Loucy (cell line): Measurements from ENCODE around the gene OR10H5.

Experiments
- H2AFZ ChIP-seq: fragments of 200-600 bp; sonication (generic); 2 replicates; pipeline ENCODE4 v1.6.0; 2016; ENCODE audit warnings: antibody characterized with exemption, mild to moderate bottlenecking, low read length, moderate library complexity
- H3F3A ChIP-seq: fragments of 200-600 bp; 2 replicates; pipeline ENCODE4 v1.6.0; 2016; ENCODE audit warnings: antibody characterized with exemption, low read depth, mild to moderate bottlenecking
- H3K27me3 ChIP-seq: fragments of 200-600 bp; sonication (generic); 2 replicates; pipeline ENCODE4 v1.6.1; 2014; ENCODE audit warnings: low read length, mild to moderate bottlenecking; ENCODE audit not compliant: insufficient read depth, poor library complexity, severe bottlenecking
- H3K36me3 ChIP-seq: fragments of 200-600 bp; sonication (generic); 2 replicates; pipeline ENCODE4 v1.6.1; 2016; ENCODE audit warnings: low read length; ENCODE audit not compliant: insufficient read depth
- H3K4me1 ChIP-seq: fragments of 200-600 bp; sonication (generic); 2 replicates; pipeline ENCODE4 v1.5.1; 2014; ENCODE audit warnings: low read length, mild to moderate bottlenecking; ENCODE audit not compliant: insufficient read depth, poor library complexity, severe bottlenecking
- H3K4me2 ChIP-seq: fragments of 200-600 bp; sonication (generic); 2 replicates; pipeline ENCODE4 v1.6.0; 2014; ENCODE audit warnings: antibody characterized with exemption, low read length, low read depth, mild to moderate bottlenecking; ENCODE audit not compliant: poor library complexity, severe bottlenecking
- H3K4me3 ChIP-seq: fragments of 200-600 bp; sonication (generic); 2 replicates; pipeline ENCODE4 v1.5.1; 2014; ENCODE audit warnings: low read length, mild to moderate bottlenecking, mixed read lengths; ENCODE audit not compliant: poor library complexity, severe bottlenecking
- H3K79me2 ChIP-seq: fragments of 200-600 bp; sonication (generic); 2 replicates; pipeline ENCODE4 v1.6.1; 2014; ENCODE audit warnings: low read length; ENCODE audit not compliant: insufficient read depth
- H3K9ac ChIP-seq: fragments of 200-600 bp; sonication (generic); 2 replicates; pipeline ENCODE4 v1.6.0; 2014; ENCODE audit warnings: mild to moderate bottlenecking, low read depth, low read length, moderate library complexity; ENCODE audit not compliant: poor library complexity, severe bottlenecking
- H3K9me2 ChIP-seq: fragments of 200-600 bp; sonication (generic); replicated peaks from 2 replicates; pipeline ENCODE4 v1.6.1; 2016; ENCODE audit warnings: low read depth, low read length, mixed read lengths
- H3K9me3 ChIP-seq: fragments of 200-600 bp; sonication (generic); 2 replicates; pipeline ENCODE4 v1.6.1; 2014; ENCODE audit warnings: mild to moderate bottlenecking, antibody characterized with exemption, low read length, low read depth; ENCODE audit not compliant: insufficient read depth
- H4K20me1 ChIP-seq: fragments of 200-600 bp; sonication (generic); 2 replicates; pipeline ENCODE4 v1.6.0; 2014; ENCODE audit warnings: antibody characterized with exemption, low read length, mild to moderate bottlenecking; ENCODE audit not compliant: insufficient read depth, poor library complexity, severe bottlenecking
- EZH2phosphoT487 ChIP-seq: fragments of 200-600 bp; IDR thresholded peaks from 2 replicates; pipeline ENCODE4 v1.6.1; 2018; ENCODE audit warnings: antibody characterized with exemption, mild to moderate bottlenecking, moderate library complexity, borderline replicate concordance
- TF ChIP-seq, protein P1 (sequence below): fragments of 200-600 bp; sonication (generic); conservative IDR thresholded peaks from 2 replicates; pipeline ENCODE4 v1.5.1; 2014; ENCODE audit warnings: mild to moderate bottlenecking, antibody characterized with exemption, low read length

Gene OR10H5

DNA sequence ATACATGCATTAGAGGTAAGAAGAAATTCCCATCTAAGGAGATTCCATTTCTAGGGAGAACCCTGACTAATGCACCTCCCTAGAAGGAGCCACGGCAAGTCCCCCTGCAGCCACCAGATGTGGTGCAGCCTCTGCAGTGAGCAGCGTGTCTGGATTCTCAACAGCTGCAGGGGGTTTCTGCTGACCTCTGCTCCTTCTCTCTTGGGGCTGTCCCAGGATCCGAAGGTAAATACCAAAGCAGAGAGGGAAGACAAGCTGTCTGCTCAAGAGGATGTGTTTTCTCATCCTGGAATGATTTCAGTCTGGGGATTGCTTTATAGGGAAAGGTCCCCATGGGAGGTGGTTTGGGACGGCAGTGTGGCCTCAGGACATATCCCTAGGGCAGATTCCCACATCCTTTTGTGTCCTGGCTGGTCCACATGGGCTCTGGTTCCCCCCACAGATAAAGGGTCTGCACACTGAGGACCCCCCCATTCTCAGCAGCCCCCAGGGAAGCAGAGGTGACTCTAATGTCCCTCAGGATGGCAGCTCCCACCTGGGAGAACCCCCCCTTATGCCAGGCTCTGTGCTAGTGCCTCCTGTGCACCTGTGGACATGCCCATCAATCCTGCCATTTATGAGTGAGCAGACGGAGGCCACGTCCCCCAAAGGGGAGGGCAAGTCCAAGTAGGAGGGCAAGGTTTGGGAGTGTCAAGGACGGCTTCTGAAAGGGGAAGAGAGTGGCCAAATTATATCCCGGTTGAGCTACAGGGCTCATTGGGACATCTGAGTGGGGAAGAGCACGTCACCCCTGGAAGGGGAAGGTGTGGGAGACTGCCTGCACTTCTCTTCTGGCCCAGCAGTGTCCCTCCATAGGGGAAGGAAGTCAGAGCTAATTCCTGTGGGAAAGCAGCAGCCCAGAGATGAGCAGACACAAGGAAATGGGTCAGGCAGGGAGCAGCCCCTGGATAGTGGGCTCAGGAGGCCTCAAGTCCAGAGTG lies 10.2 kb upstream of the OR10H5 start:
- Histone ChIP-seq H3K9ac (no peak overlapping the region), H3K4me2 (no peak overlapping the region), H3K4me1 (no peaks in the 10 kb centered on the region), H3K79me2 (no peaks in the 10 kb centered on the region), H3K9me2 (no peaks in the 10 kb centered on the region), H3F3A (no peaks in the 10 kb centered on the region), H3K4me3 (no peak overlapping the region), H4K20me1 (no peaks in the 10 kb centered on the region), H3K9me3 (no peaks in the 10 kb centered on the region), H3K36me3 (no peaks in the 10 kb centered on the region), H3K27me3 (no peaks in the 10 kb centered on the region), H2AFZ (no peak overlapping the region)
- TF ChIP-seq, protein P1, sequence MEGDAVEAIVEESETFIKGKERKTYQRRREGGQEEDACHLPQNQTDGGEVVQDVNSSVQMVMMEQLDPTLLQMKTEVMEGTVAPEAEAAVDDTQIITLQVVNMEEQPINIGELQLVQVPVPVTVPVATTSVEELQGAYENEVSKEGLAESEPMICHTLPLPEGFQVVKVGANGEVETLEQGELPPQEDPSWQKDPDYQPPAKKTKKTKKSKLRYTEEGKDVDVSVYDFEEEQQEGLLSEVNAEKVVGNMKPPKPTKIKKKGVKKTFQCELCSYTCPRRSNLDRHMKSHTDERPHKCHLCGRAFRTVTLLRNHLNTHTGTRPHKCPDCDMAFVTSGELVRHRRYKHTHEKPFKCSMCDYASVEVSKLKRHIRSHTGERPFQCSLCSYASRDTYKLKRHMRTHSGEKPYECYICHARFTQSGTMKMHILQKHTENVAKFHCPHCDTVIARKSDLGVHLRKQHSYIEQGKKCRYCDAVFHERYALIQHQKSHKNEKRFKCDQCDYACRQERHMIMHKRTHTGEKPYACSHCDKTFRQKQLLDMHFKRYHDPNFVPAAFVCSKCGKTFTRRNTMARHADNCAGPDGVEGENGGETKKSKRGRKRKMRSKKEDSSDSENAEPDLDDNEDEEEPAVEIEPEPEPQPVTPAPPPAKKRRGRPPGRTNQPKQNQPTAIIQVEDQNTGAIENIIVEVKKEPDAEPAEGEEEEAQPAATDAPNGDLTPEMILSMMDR, result no peak
- no peak for TF ChIP-seq EZH2phosphoT487

DNA sequence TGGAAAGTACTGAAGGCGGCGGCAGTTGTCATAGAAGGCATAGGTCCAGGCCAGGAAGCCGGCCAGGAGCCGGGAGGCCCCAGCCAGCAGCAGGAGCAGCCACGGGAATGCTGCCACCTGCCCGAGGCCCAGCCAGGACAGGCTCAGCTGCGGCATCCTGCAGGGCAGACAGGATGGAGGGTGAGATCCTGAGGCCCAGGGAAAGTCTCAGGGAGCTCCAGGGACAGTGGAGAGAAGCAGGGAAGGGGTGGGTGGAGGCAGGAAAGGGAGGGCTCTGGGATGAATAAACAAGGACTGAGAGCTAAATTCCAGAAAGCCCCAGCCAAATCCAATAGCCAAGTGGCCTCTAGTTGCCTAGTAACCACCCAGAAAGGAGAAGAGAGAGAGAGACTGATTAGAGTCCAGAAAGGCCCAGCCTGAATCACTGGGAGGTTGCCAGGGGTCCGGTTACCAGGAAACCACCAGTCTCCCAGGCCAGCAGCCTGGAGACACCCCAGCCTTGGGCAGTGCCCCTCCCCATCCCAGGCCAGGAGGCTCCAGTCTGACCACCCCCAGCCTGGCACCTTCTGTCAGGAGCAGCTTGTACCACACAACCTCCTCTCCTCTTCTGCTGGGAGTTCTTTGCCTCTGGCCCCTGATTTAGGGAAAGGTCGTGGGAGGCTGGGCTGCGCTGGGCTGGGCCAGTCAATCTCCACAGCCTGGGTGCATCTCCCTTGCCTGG lies 7.5 kb upstream of the OR10H5 start:
- H3F3A ChIP-seq, result no peaks in the 10 kb centered on the region
- H3K36me3 ChIP-seq, result no peaks in the 10 kb centered on the region
- H3K27me3 ChIP-seq, result no peaks in the 10 kb centered on the region
- H3K9ac ChIP-seq, result no peak overlapping the region
- no peaks in the 10 kb centered on the region for H3K9me3 ChIP-seq
- no peaks in the 10 kb centered on the region for H3K9me2 ChIP-seq
- no peaks in the 10 kb centered on the region for H3K79me2 ChIP-seq
- H3K4me3 ChIP-seq, result no peak overlapping the region
- no peak overlapping the region for H3K4me2 ChIP-seq
- no peak for TF ChIP-seq EZH2phosphoT487
- TF ChIP-seq, protein P1, result no peak
- H3K4me1 ChIP-seq, result no peaks in the 10 kb centered on the region
- H4K20me1 ChIP-seq, result no peaks in the 10 kb centered on the region
- H2AFZ ChIP-seq, result no peak overlapping the region

DNA sequence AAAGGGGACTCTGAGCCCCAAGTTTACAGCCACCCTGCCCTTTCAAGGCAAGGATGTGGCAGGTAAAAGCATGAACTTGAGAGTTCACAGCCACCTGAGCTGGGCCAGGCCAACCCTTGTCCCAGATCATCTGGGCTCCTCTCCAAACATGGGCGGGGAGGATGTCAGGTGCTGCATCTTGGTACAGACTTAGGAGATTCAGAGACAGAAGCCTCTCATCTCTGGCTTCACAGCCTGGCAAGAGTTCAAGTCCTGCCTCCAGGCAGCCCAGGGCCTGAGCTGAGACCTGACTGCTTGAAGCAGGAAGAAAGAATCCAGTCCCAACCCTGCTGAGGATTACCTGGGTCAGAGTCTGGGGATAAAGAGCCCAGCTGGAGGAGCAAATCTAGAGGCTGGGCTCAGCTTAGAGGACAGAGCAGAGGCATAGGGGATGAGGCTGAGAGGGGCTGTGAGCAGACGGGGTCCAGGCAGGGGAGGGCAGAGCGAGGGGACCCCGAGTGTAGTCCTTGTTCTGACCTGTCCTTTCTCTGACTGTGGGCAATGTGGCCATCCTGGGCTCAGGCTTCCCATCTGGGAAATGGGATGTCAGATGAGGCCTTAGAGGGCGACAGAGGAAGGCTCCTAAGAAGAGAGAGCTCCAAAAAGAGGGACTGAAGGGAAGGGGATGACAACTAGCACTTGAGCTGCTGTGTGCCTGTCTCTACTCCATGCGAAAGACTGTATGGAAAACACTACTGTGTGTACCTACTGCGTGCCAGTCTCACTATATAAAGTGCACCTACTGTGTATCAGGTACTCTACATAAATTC lies 6.6 kb upstream of the OR10H5 start:
- Histone ChIP-seq H3K27me3 (no peaks in the 10 kb centered on the region), H3K79me2 (no peaks in the 10 kb centered on the region), H2AFZ (no peak overlapping the region), H3K36me3 (no peaks in the 10 kb centered on the region), H3K9ac (no peak overlapping the region), H3K9me2 (no peaks in the 10 kb centered on the region), H3K9me3 (no peaks in the 10 kb centered on the region), H3F3A (no peaks in the 10 kb centered on the region), H4K20me1 (no peaks in the 10 kb centered on the region), H3K4me3 (no peak overlapping the region), H3K4me2 (no peak overlapping the region), H3K4me1 (no peaks in the 10 kb centered on the region)
- no peak for TF ChIP-seq EZH2phosphoT487
- TF ChIP-seq, protein P1, result no peak
